Breast epithelium (tissue), 4 donors: ENCODE results near the gene PIAS3. TPM values are rescaled to one million over a fixed set of nuclear protein-coding genes. Genes with fewer than 3 reads are reported as not detected.

ENCODE experiments used
- DNase-seq, 2 donors: peaks; one replicate each; pipeline ENCODE4 v3.0.0-alpha.2; 2019; ENCODE audit warnings: low spot score in 2 of 2
- H3K27ac ChIP-seq, 2 donors: fragments of 200-600 bp; sonication (generic) in 1 of 2; one replicate each; pipeline ENCODE4 v1.5.1; 2016 to 2019; ENCODE audit warnings: mild to moderate bottlenecking in 1 of 2
- H3K27me3 ChIP-seq, 2 donors: fragments of 200-600 bp; sonication (generic) in 1 of 2; one replicate each; pipeline versions ENCODE4 v1.5.1 to v1.6.0; 2017 to 2019; ENCODE audit warnings: control low read depth in 1 of 2, mild to moderate bottlenecking in 1 of 2
- H3K36me3 ChIP-seq: fragments of 200-600 bp; one replicate; pipeline ENCODE4 v1.5.1; 2019
- H3K4me1 ChIP-seq, 2 donors: fragments of 200-600 bp; sonication (generic); one replicate each; pipeline ENCODE4 v1.5.1; 2016 to 2019; ENCODE audit warnings: control low read depth in 1 of 2
- H3K4me3 ChIP-seq, 3 donors: fragments of 200-600 bp; sonication (generic); 1 replicate in 2 of 3; 2 replicates in 1 of 3; pipeline ENCODE4 v1.5.1; 2016 to 2019; ENCODE audit warnings: mild to moderate bottlenecking in 3 of 3, moderate library complexity in 2 of 3
- H3K9me3 ChIP-seq, 2 donors: fragments of 200-600 bp; sonication (generic) in 1 of 2; one replicate each; pipeline ENCODE4 v1.5.1; 2016 to 2019; ENCODE audit warnings: control low read depth in 1 of 2
- POLR2A ChIP-seq: fragments of 450-650 bp; IDR thresholded peaks from one replicate; pipeline ENCODE4 v1.6.1; 2016; ENCODE audit warnings: antibody characterized with exemption, mild to moderate bottlenecking, moderate library complexity
- POLR2AphosphoS5 ChIP-seq, 3 donors: sonication (generic); formaldehyde crosslinking; IDR thresholded peaks; one replicate each; pipeline ENCODE4 v1.6.1; 2017; ENCODE audit warnings: antibody characterized with exemption in 3 of 3
- intact Hi-C: fragments of 100-400 bp; cut with DNase I; formaldehyde crosslinking; loops from one replicate; pipeline ENCODE4 v1.15.1; 2023; ENCODE audit warnings: low total_unique reads
- total RNA-seq, 3 donors: library from RNA; depleted of rRNA; stranded (reverse); fragments of >200 nt; gene quantifications; one replicate each; pipeline ENCODE4 v1.1.0, GENCODE V29; 2016
- TF ChIP-seq, protein P1 (sequence below), 3 donors: fragments of 450-650 bp; IDR thresholded peaks; one replicate each; pipeline ENCODE4 v1.5.1; 2016 to 2017; ENCODE audit warnings: antibody characterized with exemption in 3 of 3, mild to moderate bottlenecking in 3 of 3, moderate library complexity in 3 of 3

PIAS3 gene
- total RNA-seq, 3 donors from 2014 or later, result 14.1 to 53.3 (median 31.8) TPM

DNA sequence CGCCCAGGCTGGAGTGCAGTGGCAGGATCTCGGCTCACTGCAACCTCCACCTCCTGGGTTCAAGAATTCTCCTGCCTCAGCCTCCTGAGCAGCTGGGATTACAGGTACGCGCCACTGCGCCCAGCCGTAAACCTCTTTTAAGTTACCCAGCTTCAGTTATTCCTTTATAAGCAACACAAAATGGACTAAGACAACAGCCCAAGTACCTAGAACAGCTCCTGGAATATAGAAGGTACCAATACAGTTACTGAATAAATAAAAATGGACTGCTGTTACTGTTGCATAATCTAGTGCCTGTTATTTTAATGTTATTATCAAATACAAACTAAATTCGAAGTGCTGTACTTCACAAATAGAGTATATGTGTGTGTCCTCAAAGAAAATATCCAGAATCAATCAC, 52.0 kb downstream of the PIAS3 start:
- H3K36me3 ChIP-seq, result no peaks in the 10 kb centered on the region

DNA sequence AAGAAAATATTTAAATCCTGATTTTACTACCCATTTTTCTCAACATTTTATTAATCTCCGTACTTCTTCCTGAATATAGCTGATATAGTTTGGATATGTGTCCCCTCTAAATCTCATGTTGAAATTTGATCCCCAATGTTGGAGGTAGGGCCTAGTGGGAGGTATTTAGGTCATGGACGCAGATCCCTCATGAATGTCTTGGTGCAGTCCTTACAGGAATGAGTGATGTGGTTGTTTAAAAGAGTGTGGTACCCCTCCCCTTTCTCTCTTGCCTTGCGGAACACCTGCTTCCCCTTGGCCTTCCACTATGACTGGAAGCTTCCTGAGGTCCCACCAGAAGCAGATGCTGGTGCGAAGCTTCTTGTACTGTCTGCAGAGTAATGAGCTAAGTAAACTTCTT, 52.5 kb downstream of the PIAS3 start:
- TF ChIP-seq, protein P1, sequence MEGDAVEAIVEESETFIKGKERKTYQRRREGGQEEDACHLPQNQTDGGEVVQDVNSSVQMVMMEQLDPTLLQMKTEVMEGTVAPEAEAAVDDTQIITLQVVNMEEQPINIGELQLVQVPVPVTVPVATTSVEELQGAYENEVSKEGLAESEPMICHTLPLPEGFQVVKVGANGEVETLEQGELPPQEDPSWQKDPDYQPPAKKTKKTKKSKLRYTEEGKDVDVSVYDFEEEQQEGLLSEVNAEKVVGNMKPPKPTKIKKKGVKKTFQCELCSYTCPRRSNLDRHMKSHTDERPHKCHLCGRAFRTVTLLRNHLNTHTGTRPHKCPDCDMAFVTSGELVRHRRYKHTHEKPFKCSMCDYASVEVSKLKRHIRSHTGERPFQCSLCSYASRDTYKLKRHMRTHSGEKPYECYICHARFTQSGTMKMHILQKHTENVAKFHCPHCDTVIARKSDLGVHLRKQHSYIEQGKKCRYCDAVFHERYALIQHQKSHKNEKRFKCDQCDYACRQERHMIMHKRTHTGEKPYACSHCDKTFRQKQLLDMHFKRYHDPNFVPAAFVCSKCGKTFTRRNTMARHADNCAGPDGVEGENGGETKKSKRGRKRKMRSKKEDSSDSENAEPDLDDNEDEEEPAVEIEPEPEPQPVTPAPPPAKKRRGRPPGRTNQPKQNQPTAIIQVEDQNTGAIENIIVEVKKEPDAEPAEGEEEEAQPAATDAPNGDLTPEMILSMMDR (IDR thresholded peaks at IDR 0.05), result no peak
- TF ChIP-seq POLR2AphosphoS5 (IDR thresholded peaks at IDR 0.05), result no peak
- no peak for TF ChIP-seq POLR2A
- H3K4me1 ChIP-seq, result no peaks in the 10 kb centered on the region
- intact Hi-C loops, result no loop called here
- H3K27ac ChIP-seq, result no peak overlapping the region
- H3K36me3 ChIP-seq, result no peaks in the 10 kb centered on the region
- no peak for DNase-seq
- H3K9me3 ChIP-seq, result no peaks in the 10 kb centered on the region
- H3K27me3 ChIP-seq, result no peaks in the 10 kb centered on the region
- H3K4me3 ChIP-seq, result no peak overlapping the region

More for the DNA sequence above, 52.0 kb downstream of the PIAS3 start:
- Histone ChIP-seq H3K27me3 (no peaks in the 10 kb centered on the region), H3K4me3 (no peak overlapping the region), H3K4me1 (no peaks in the 10 kb centered on the region), H3K27ac (no peak overlapping the region), H3K9me3 (no peaks in the 10 kb centered on the region)
- no peak for DNase-seq
- intact Hi-C loops, result no loop called here
- TF ChIP-seq, protein P1 (IDR thresholded peaks at IDR 0.05), result no peak
- TF ChIP-seq POLR2AphosphoS5 (IDR thresholded peaks at IDR 0.05) (no peak), POLR2A (no peak)

DNA sequence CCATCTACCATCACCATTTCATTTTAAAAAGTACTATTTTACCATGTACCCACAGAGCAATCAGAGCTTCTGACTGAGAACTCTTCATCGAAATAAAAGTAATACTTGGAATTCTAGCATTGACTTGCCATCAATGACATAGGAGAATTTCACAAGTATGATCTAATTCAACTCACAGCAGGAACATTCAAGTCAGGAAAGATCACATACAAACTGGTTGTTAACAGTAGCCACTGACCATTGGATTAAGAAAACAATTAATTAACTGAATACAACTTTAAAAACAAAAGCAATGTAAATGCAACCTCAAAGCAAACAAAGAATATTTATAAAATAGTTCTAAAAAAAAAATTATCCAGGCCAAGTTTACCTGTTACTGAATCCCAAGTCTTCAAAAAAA, 53.8 kb downstream of the PIAS3 start:
- no peaks in the 10 kb centered on the region for H3K36me3 ChIP-seq
- no peaks in the 10 kb centered on the region for H3K4me1 ChIP-seq
- no peak for DNase-seq
- no peaks in the 10 kb centered on the region for H3K9me3 ChIP-seq
- intact Hi-C loops, result no loop called here
- H3K4me3 ChIP-seq, result no peak overlapping the region
- no peaks in the 10 kb centered on the region for H3K27me3 ChIP-seq
- no peak for TF ChIP-seq POLR2AphosphoS5 (IDR thresholded peaks at IDR 0.05)
- TF ChIP-seq, protein P1 (IDR thresholded peaks at IDR 0.05), result no peak
- no peak for TF ChIP-seq POLR2A
- H3K27ac ChIP-seq, result no peak overlapping the region

DNA sequence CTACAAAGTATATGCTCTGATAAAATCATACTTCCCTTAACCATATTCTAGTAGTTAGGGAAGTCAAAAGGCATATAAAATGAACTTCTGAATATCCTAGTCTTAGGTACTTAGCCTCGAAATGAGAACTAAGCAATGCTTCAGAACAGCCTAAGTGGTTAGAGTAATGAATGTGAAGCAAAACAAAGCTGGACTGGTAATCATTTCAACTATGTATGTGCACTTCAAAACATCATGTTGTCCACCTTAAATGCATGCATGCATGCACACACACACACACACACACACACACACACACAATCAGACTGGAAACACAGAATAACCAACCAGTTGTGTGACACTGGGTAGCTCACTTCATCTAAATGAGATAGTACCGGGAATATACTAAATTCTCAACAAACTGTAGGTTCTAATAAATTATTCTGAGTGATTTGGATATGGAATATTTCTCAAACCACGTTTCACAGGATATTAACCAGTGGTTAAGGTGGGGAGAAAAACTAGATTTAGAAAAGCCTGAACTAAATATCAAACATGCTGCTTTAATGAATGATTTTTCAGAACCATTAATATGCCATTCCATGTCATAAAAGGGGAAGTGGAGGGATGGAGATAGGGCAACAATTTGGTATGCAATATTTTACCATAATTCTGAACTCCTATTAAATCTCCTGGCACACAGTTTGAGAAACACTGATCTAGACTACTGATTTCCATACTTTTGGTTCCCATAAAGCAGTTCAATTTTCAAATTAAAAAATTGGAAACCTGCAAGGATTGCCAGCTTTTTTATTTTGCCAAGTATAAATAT, 54.4 kb downstream of the PIAS3 start:
- intact Hi-C loops, result no loop called here

DNA sequence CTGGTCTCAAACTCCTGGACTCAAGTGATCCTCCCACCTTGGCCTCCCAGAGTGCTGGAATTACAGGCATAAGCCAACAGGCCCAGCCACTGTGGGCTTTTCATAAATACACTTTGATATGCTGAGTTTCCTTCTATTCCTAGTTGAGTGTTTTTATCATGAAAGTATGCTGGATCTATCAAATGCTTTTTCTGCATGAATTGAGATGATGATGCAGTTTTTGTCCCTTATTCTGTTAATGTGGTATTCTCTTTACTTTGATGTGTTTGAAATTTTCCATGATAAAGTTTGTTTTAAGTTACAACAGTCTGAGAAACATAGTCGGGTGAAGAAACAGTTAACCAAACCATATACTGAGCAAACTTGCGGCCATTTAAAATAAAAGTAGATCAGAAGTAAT, 59.1 kb downstream of the PIAS3 start:
- no peaks in the 10 kb centered on the region for H3K4me1 ChIP-seq
- TF ChIP-seq, protein P1 (IDR thresholded peaks at IDR 0.05), result no peak
- TF ChIP-seq POLR2A, result no peak
- no peak for TF ChIP-seq POLR2AphosphoS5 (IDR thresholded peaks at IDR 0.05)
- no peak overlapping the region for H3K4me3 ChIP-seq
- peaks cover 5 to 6% of the 10 kb centered on the region in 2 donors for H3K9me3 ChIP-seq
- no peak for DNase-seq
- no peak overlapping the region for H3K27ac ChIP-seq
- no peaks in the 10 kb centered on the region for H3K36me3 ChIP-seq
- intact Hi-C loops, result no loop called here
- H3K27me3 ChIP-seq, result no peaks in the 10 kb centered on the region

More for the DNA sequence above, 54.4 kb downstream of the PIAS3 start:
- TF ChIP-seq POLR2AphosphoS5 (IDR thresholded peaks at IDR 0.05) (no peak), POLR2A (no peak)
- TF ChIP-seq, protein P1 (IDR thresholded peaks at IDR 0.05), result no peak
- Histone ChIP-seq H3K27ac (no peak overlapping the region), H3K9me3 (no peaks in the 10 kb centered on the region), H3K27me3 (no peaks in the 10 kb centered on the region), H3K36me3 (no peaks in the 10 kb centered on the region), H3K4me3 (no peak overlapping the region), H3K4me1 (no peaks in the 10 kb centered on the region)
- no peak for DNase-seq
